GM12872 (cell line): ENCODE measurements around the gene GALNT1.

Source experiments
- CTCF ChIP-seq: IDR thresholded peaks from 3 replicates; pipeline ENCODE4 v1.5.1; 2011; ENCODE audit warnings: low read depth, mild to moderate bottlenecking, low read length, moderate library complexity; ENCODE audit not compliant: insufficient read depth

GALNT1 gene

GRCh38 chr18:35680139-35680551 lies 98.6 kb downstream of the GALNT1 start:
- no peak for TF ChIP-seq CTCF

- TF ChIP-seq CTCF, result no peak
These were observed 100.8 kb downstream of the GALNT1 start for GRCh38 chr18:35682281-35682867.

- TF ChIP-seq CTCF, result no peak
These were observed 101.5 kb downstream of the GALNT1 start for GRCh38 chr18:35683021-35683420.

DNA sequence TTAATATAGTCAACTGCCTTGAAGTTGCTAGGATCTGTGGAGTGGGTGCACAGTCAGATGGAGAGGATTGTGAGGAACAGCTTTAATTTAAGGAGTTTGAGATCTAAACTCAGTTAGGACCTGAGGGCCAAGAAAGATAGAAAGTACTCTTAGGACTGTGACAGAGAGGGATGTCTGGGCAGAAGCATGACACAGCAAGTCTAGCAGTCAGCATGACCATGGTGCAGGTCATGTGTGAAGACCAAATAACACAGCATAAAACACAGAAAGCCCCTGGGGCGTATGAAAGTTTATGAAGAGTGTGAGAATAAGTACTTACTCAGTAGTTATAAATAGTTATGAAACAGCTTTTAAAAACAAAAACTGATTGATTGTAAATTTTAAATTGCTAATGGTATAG lies 107.2 kb downstream of the GALNT1 start:
- no peak for TF ChIP-seq CTCF

DNA sequence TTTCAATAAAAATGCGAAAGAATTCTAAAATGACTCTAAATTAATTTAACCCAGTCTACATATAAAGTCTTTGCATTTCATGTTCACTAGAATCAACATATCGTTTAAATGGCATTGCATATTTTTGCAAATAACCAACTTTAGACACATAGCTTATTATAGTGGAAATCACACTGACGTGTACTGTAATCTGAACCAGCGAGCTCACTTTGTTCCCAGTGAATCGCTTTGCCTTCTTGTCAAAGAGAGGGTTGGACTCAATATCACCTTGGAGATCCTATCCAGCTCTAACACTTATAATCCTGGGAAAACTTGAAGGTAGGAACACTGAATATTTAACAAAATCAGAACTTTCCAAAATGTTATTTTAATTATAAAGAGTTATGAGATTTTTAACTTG lies 108.2 kb downstream of the GALNT1 start:
- TF ChIP-seq CTCF, result no peak

DNA sequence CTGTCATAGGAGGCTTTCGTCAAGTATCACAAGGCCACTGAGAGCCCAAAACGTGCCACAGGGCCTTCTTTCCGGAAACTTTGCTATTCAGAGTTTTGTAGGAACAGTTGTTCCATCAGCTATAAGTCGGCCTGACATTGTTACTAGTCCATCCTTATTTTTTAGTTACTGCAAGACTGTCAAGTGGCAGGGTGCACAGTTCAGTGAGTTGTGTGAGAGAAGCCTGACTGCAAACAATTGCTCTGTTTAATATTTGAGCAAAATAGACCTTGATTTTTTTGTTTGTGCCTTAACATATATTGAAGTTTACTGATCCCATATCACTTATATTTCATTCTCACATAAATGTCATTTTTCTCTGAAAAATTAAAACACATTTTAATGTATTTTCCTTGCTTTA lies 110.1 kb downstream of the GALNT1 start:
- TF ChIP-seq CTCF, result no peak

DNA sequence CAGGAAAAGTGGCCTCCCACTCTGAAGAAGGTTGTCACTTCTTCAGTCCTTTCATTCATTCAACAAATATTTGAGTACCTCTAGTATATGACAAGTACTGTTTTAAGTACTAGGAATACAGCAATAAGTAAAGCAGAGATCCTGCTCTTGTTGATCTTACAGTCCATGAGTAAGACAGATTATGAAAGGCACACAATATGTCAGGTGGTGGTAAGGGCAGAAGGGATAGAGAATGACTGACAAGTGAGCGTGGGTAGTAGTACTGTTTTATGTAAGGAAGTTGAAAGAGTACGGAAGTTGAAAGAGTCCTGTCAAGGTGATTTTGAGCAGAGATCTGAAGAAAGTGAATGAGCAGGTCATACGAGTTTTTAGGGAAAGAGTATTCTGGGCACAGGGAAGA lies 111.3 kb downstream of the GALNT1 start:
- no peak for TF ChIP-seq CTCF
